ENCODE measurements around the gene PBX2.

Gene PBX2

GRCh38 chr6:32168350-32168749 is 21.7 kb downstream of the PBX2 start:
- H3K4me3 ChIP-seq (ENCODE audit: low read length), result no peak overlapping the region
- no peak for TF ChIP-seq CTCF (IDR thresholded peaks at IDR 0.05; ENCODE audit: insufficient read depth, low read depth, low read length, missing control alignments)
- DNase-seq (ENCODE audit: low read depth), result no peak

- no peak for DNase-seq (ENCODE audit: low read depth)
- no peak overlapping the region for H3K4me3 ChIP-seq (ENCODE audit: low read length)
- no peak for TF ChIP-seq CTCF (IDR thresholded peaks at IDR 0.05; ENCODE audit: insufficient read depth, low read depth, low read length, missing control alignments)
These were observed 22.2 kb downstream of the PBX2 start for GRCh38 chr6:32167761-32168262.

GRCh38 chr6:32167154-32167760 is 22.7 kb downstream of the PBX2 start:
- no peak overlapping the region for H3K4me3 ChIP-seq (ENCODE audit: low read length)
- TF ChIP-seq CTCF (IDR thresholded peaks at IDR 0.05; ENCODE audit: insufficient read depth, low read depth, low read length, missing control alignments), result no peak
- DNase-seq (ENCODE audit: low read depth), result no peak

- TF ChIP-seq CTCF (IDR thresholded peaks at IDR 0.05; ENCODE audit: insufficient read depth, low read depth, low read length, missing control alignments), result no peak
- DNase-seq (ENCODE audit: low read depth), result no peak
- H3K4me3 ChIP-seq (ENCODE audit: low read length), result no peak overlapping the region
These were observed 23.5 kb downstream of the PBX2 start for GRCh38 chr6:32166411-32167061.

GRCh38 chr6:32164295-32164694 is 25.7 kb downstream of the PBX2 start, which contains the start of gene EGFL8:
EGFL8 (plus strand) TSS chr6:32164595; CDS start chr6:32166166, 1,571 bp downstream.
- H3K4me3 ChIP-seq (ENCODE audit: low read length), result no peak within 1 kb of the TSS
- DNase-seq (ENCODE audit: low read depth), result no peak
- no peak for TF ChIP-seq CTCF (IDR thresholded peaks at IDR 0.05; ENCODE audit: insufficient read depth, low read depth, low read length, missing control alignments)

- TF ChIP-seq CTCF (IDR thresholded peaks at IDR 0.05; ENCODE audit: insufficient read depth, low read depth, low read length, missing control alignments), result no peak
- H3K4me3 ChIP-seq (ENCODE audit: low read length), result no peak overlapping the region
- no peak for DNase-seq (ENCODE audit: low read depth)
These were observed 26.3 kb downstream of the PBX2 start for GRCh38 chr6:32163559-32164258.
